GM12865 (cell line): Measurements from ENCODE around the gene MRPL10.

Experiments
- DNase-seq: peaks from one replicate; pipeline ENCODE4 v3.0.0; 2010; ENCODE audit warnings: low read depth
- H3K4me3 ChIP-seq: 2 replicates; pipeline ENCODE4 v1.5.1; 2011; ENCODE audit warnings: mild to moderate bottlenecking, low read depth, low read length, control low read depth
- TF ChIP-seq, protein P1 (sequence below): IDR thresholded peaks from 2 replicates; pipeline ENCODE4 v1.5.1; 2011; ENCODE audit warnings: low read length, control low read depth, low read depth, inconsistent platforms; ENCODE audit not compliant: insufficient read depth; ENCODE audit errors: missing control alignments

The MRPL10 gene

DNA sequence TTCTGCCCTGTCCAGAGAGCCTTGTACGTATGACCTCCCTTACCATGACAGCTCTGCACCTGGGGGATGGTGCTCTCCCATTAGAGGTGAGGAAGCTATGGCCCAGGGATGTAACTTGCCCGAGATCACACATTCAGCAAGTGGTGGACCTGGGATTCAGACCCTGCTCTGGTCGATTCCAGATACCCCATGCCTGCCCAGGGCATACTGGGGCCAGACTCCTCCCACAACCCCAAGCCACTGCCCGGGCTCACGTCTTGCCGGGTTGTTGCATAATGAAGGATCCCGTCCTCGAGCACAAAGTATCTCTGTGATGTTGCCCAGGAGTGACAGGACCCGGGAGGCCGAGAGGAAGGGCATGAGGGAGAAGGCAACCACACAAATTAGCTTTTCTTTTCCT is 11.9 kb downstream of the MRPL10 start:
- H3K4me3 ChIP-seq = no peak overlapping the region
- TF ChIP-seq, protein P1, sequence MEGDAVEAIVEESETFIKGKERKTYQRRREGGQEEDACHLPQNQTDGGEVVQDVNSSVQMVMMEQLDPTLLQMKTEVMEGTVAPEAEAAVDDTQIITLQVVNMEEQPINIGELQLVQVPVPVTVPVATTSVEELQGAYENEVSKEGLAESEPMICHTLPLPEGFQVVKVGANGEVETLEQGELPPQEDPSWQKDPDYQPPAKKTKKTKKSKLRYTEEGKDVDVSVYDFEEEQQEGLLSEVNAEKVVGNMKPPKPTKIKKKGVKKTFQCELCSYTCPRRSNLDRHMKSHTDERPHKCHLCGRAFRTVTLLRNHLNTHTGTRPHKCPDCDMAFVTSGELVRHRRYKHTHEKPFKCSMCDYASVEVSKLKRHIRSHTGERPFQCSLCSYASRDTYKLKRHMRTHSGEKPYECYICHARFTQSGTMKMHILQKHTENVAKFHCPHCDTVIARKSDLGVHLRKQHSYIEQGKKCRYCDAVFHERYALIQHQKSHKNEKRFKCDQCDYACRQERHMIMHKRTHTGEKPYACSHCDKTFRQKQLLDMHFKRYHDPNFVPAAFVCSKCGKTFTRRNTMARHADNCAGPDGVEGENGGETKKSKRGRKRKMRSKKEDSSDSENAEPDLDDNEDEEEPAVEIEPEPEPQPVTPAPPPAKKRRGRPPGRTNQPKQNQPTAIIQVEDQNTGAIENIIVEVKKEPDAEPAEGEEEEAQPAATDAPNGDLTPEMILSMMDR = no peak
- DNase-seq = no peak

DNA sequence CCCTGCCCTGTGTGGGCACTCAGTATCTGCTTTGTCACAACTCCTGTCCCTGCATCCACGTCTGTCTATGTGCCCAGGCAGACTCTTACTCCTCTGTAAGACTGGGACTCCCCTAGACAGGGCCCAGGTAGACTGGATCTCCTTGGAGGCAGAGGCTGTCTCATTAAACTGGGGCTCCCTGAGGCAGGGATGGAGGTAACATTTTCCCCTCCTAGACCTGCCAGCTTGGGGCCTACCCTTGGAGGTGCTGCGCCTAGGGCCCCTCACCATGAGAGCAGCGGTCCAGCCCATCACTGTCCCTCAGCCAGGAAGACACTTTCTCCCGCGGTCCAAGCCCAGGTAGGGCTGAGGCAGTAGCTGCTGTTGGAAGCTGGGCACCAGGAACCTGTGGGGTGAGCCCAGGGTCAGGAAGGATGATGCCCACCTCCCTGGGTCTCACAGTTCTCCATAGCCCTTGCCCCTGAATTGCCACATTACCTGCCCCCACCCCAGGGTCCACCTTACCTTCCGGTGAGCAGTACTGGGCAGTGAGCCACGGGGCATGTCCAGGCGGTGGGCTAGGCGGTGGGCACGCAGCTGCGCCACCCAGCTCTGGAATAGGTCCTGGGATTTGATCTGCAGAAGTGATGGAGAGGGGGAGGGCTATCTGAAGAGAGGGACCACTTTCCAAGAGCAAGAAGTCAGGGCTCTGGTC is 13.2 kb downstream of the MRPL10 start:
- DNase-seq = no peak
- TF ChIP-seq, protein P1 = no peak
- H3K4me3 ChIP-seq = no peak overlapping the region

DNA sequence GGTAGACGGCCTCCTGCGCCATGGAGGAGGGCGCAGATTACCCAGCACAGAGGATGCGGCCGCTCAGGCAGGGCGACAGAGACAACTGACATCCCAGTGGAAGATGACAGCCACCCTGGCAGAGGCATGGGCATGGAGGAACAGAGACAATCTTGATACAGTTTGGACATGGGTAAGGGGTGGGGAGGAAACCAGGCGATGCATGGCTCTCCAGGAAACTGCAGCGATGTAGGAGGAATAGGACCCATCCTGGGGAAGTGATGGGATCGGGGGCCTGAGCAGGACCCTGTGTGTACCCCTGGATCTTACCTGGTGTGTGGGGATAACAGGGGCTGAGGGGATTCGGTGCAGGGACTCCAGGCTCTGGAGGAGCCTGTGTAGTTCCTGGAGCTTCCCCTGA is 14.4 kb downstream of the MRPL10 start:
- DNase-seq = no peak
- TF ChIP-seq, protein P1 = no peak
- H3K4me3 ChIP-seq = no peak overlapping the region

DNA sequence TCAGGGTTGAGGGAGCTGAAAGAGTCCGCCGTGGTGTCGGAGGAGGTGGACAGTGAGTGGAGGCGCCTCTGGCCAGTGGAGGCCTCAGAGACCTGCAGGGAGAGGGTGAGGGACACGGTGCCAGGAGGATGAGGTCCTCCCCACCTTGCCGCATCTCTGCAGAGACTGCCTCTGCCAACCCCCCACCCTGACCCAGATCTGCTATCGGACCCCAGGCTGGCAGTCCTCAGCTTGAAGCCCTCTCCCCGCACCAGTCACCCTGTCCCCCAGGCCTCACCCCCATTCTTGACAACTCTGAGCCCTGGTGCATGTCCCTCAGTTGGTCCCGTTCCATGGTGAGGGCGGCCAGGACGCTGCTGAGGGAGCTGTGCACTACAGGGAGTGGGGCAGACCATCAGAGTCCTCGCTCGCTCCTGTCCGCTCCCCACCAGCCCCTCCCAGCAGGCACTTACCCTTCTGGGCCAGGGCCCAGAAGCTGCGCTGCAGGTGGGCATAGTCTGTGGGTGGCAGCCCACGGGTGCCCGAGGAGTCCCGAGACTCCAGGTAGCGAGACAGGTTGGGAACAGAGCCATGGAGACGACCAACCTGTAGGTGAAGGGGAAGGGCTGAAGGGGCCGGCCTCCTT is 15.1 kb downstream of the MRPL10 start:
- TF ChIP-seq, protein P1 = no peak
- no peak overlapping the region for H3K4me3 ChIP-seq
- no peak for DNase-seq

DNA sequence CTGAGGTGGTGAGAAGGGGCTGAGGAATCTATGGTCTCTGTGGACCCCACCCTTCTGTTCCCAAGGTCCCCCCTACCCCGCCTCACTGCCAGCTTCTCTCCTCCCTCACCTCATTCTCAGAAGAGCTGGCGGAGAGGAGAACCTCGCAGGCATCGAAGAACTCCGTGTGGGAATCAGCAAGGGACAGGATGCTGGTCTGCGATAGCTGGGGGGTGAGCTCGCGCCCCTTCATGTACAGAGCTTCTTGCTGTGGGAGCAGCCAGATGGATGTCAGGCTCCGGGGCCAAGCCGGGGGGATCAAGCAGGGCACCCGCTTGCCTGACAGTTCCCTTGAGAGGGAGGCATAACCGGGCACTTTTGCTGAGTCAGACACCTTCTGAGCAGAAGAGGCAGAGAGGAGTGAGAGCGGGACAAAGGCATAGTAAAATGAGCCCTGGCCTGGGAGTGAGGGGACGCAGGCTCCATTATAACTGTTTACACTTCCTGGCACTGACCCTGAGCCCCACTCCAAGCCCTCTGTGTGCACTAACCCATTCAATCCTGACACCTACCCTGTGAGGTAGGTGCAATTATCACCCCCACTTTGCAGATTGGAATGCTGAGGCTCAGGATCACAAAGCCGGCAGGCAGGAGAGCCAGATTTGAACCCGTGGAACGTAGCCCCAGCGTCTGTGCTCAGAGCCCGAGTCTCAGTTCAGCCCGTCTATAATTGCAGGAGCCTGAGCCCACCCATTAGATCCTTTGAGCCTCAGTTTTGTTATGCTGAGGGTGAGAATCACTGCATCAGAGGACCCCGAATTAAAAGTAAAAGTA is 16.0 kb downstream of the MRPL10 start:
- H3K4me3 ChIP-seq = no peak overlapping the region
- DNase-seq = no peak
- TF ChIP-seq, protein P1 = no peak

DNA sequence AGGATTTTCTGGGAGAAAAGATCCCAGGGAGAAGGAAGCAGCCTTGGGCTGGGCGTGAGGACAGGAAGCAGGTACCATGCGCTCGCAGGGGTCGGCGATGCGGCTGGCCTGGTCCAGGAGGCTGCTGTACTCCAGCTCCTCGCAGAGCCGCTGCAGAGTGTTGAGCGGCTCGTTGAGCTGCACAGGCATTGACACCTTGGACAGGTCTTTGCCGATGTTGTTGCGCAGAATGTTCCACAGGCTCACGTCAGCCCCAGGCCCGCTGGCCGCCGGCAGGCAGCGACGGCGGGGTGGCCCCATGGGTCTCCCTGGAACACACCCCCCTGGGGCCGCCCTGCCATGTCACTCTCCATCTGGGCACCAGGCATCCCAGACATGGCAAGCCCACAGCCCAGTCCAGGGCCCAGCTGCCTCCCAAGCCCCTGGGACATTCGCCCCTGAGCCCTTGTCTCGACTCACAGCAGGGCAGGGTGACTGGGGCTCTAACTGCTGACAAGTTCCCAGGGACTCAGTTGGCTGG is 17.8 kb downstream of the MRPL10 start:
- H3K4me3 ChIP-seq = no peak overlapping the region
- DNase-seq = no peak
- TF ChIP-seq, protein P1 = no peak
